Measurements from ENCODE around the gene SH3GLB2. TPM values are rescaled to one million over a fixed set of nuclear protein-coding genes. Genes with fewer than 3 reads are reported as not detected.
"Not testable (repeated sequence)": the region's sequence is repeated elsewhere in the genome, so short reads cannot be mapped to it uniquely, and the experiment has no call there.

The SH3GLB2 gene
- total and polyA plus RNA-seq, 5 donors from 2014 or later, result 18.2 to 77.8 (median 32.4) TPM

DNA sequence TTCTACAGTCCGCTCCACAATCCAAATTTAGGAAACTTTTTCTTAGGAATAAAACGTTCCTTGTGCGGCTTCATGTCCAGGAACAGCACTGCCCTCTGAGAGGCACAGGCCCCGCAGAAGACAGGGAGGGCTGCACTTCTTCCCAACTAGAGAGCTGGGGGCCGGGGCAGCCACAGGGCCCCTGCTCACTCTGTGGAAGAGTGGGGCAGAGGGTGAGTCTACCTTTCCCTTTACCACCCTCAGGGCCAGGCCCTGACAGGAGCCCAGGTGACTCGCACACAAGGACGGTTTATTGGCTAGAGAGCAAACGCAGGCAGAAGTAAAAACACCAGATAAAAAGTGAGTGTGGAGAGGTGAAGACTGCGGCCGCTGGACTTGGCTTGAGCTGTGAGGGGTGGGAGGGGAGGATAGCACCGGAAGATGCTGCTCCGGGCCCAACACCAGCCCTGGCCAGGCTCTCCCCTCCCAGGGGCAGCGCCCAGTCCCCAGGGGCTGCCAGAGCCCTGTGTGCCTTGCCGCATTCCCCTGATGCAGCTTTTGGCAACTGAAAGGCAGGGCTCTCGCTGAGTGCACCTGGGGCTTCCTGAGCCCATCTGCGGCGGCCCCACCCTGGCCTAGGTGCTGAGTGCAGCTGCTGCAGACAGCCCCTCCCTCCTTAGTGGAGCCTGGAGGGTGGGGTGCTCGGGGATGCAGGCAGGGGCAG lies 20.2 kb downstream of the SH3GLB2 start:
- Histone ChIP-seq H3K36me3 (ENCODE audit: control insufficient read depth, insufficient read depth, low read length) (peaks cover 45% of the 10 kb centered on the region), H3K4me3 (ENCODE audit: low read depth, low read length) (no peak overlapping the region), H3K9me3 (ENCODE audit: control insufficient read depth in 2 of 2, low read length in 2 of 2) (no peaks in the 10 kb centered on the region), H3K4me1 (ENCODE audit: control insufficient read depth, insufficient read depth, low read length, poor library complexity, severe bottlenecking) (no peaks in the 10 kb centered on the region), H3K27ac (ENCODE audit: insufficient read depth, low read length, poor library complexity, severe bottlenecking) (no peak overlapping the region), H3K27me3 (ENCODE audit: control insufficient read depth, insufficient read depth, low read length) (no peaks in the 10 kb centered on the region)
- no peak for DNase-seq
- Mint-ChIP-seq H3K4me3 (no peak overlapping the region), H3K27me3 (no peaks in the 10 kb centered on the region), H3K36me3 (peaks cover 18% of the 10 kb centered on the region), H3K9me3 (no peaks in the 10 kb centered on the region), H3K4me1 (peaks cover 0 to 2% (median 0%) of the 10 kb centered on the region in 4 donors), H3K27ac (no peak overlapping the region)
- ATAC-seq (ENCODE audit: low read depth in 2 of 2), result no peak

DNA sequence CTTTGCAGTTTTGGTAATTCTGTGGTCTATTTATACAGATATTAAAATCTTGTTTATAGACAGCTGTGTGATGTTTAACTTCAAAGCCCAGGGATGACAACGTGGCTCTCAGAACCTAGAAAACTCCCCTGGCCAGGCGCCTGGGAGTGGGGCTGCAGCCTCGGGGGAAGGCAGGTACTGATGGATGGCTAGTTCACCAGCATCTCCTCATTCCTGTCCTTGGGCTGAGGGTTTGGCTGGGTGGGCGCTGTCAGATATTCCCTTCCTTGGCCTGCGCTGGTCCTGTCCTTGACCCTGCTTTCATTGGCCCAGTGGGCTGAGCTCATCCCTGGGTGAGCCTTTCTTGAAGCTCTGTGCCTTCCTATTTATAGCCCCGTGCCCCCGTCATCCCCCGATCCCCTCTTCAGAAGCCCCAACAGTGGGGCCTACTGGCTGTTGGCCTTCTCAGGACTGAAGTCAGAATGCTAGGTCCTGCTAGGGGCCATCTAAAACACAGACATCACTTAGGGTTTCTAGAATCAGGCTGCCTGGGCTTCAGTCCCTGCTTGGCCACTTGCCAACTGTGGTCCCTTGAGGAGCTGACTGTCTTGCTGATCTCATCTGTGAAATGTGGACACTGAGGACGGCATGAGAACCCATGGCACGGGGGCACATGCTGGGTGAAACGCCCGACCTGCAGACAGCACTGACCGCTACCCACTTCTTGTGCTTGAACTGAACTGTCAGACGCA lies 20.9 kb downstream of the SH3GLB2 start:
- Histone ChIP-seq H3K4me3 (ENCODE audit: low read depth, low read length) (no peak overlapping the region), H3K27ac (ENCODE audit: insufficient read depth, low read length, poor library complexity, severe bottlenecking) (no peak overlapping the region), H3K9me3 (ENCODE audit: control insufficient read depth in 2 of 2, low read length in 2 of 2) (no peaks in the 10 kb centered on the region), H3K27me3 (ENCODE audit: control insufficient read depth, insufficient read depth, low read length) (no peaks in the 10 kb centered on the region), H3K4me1 (ENCODE audit: control insufficient read depth, insufficient read depth, low read length, poor library complexity, severe bottlenecking) (no peaks in the 10 kb centered on the region), H3K36me3 (ENCODE audit: control insufficient read depth, insufficient read depth, low read length) (peaks cover 46% of the 10 kb centered on the region)
- Mint-ChIP-seq H3K9me3 (no peaks in the 10 kb centered on the region), H3K36me3 (peaks cover 21% of the 10 kb centered on the region), H3K27me3 (no peaks in the 10 kb centered on the region), H3K4me1 (peaks cover 0 to 2% (median 0%) of the 10 kb centered on the region in 4 donors), H3K27ac (no peak overlapping the region), H3K4me3 (no peak overlapping the region)
- no peak for ATAC-seq (ENCODE audit: low read depth in 2 of 2)
- DNase-seq, result no peak

DNA sequence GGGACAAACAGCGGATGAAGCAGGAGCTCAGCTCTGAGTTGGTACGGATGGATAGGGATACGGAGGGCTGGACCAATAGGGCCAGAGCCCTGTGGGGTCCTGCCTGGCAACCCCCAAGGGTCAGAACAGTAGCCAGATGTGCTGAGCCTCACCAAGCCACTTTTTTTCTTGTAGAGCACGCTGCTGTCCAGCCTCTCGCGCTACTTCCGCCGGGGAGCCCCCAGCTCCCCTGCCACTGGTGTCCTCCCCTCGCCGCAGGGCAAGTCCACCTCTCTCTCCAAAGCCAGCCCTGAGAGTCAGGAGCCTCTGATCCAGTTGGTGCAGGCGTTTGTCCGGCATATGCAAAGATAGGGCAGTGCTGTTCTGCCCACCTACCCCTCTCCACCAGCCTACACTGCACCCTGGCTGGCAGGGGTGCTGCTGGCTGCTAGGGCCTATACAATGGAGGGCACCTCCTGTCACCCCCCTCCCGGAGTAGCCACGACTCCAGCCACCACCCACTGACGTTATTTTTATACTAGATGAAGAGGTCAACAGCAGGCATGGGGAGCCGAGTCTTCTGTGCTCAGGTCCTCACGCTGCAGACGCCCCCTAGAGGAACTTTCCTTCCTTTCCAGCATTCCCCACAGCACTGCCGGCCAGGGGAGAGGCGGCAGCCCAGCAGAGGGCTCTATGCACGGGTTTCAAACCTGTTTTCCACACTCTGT lies 21.6 kb downstream of the SH3GLB2 start:
- ATAC-seq (ENCODE audit: low read depth in 2 of 2) (peak; percentile 57 to 61), DNase-seq (peak in 2 of 3 donors; percentile 41 to 57)
- Histone ChIP-seq H3K27ac (ENCODE audit: insufficient read depth, low read length, poor library complexity, severe bottlenecking) (no peak overlapping the region), H3K9me3 (ENCODE audit: control insufficient read depth in 2 of 2, low read length in 2 of 2) (no peaks in the 10 kb centered on the region), H3K4me1 (ENCODE audit: control insufficient read depth, insufficient read depth, low read length, poor library complexity, severe bottlenecking) (no peaks in the 10 kb centered on the region), H3K36me3 (ENCODE audit: control insufficient read depth, insufficient read depth, low read length) (peaks cover 52% of the 10 kb centered on the region), H3K27me3 (ENCODE audit: control insufficient read depth, insufficient read depth, low read length) (no peaks in the 10 kb centered on the region), H3K4me3 (ENCODE audit: low read depth, low read length) (no peak overlapping the region)
- H3K4me1 Mint-ChIP-seq, result peaks cover 0 to 2% (median 0%) of the 10 kb centered on the region in 4 donors
- no peaks in the 10 kb centered on the region for H3K9me3 Mint-ChIP-seq
- H3K27me3 Mint-ChIP-seq, result no peaks in the 10 kb centered on the region
- H3K4me3 Mint-ChIP-seq, result no peak overlapping the region
- H3K27ac Mint-ChIP-seq, result peak overlapping the region in 1 of 3 donors; percentile 40
- peaks cover 27% of the 10 kb centered on the region for H3K36me3 Mint-ChIP-seq

DNA sequence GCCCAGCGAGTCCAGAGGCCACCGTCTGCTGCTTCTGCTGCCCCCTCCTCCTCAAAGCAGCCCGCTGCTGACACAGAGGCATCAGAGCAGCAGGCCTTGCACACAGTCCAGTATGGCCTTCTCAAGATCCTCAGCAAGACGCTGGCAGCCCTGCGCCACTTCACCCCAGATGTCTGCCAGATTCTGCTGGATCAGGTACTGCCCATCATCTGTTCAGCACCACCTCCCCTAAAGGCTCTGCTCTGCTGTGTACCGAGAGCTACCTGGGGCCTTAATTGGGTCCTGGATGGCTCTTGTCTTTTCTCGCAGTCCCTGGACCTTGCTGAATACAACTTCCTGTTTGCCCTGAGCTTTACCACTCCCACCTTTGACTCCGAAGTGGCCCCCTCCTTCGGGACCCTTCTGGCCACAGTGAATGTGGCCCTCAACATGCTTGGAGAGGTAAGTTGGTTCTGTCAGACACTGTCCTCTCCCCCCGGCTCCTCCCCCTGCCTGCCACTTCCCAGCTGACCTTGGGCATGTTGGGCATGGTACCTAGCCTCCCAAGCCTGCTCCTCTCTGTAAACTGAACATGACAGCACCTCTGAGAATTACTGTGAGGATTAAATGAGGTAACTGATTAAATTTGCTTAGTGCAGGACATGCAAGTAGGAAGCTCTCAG lies 22.7 kb downstream of the SH3GLB2 start:
- no peak overlapping the region for H3K27ac Mint-ChIP-seq
- H3K36me3 Mint-ChIP-seq, result peaks cover 34% of the 10 kb centered on the region
- H3K9me3 ChIP-seq (ENCODE audit: control insufficient read depth in 2 of 2, low read length in 2 of 2), result no peaks in the 10 kb centered on the region

DNA sequence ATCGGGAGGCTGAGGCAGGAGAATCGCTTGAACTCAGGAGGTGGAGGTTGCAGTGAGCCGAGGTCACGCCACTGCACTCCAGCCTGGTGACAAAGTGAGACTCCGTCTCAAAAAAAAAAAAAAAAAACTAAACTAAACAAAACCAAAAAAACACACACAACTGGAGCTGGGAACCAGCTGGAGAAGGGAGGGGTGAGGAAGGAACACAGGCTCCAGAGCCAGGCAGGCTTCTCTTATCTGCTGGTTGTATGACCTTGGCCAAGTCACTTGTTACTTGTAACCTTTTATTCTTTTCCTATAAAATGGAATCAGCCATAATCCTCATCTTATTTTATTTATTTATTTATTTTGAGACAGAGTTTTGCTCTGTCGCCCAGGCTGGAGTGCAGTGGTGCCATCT lies 24.0 kb downstream of the SH3GLB2 start:
- H3K4me3 Mint-ChIP-seq; H3K27me3 Mint-ChIP-seq; H3K4me3 ChIP-seq (ENCODE audit: low read depth, low read length); H3K4me1 ChIP-seq (ENCODE audit: control insufficient read depth, insufficient read depth, low read length, poor library complexity, severe bottlenecking); H3K4me1 Mint-ChIP-seq; ATAC-seq (ENCODE audit: low read depth in 2 of 2); H3K27ac Mint-ChIP-seq; DNase-seq; H3K27me3 ChIP-seq (ENCODE audit: control insufficient read depth, insufficient read depth, low read length); H3K27ac ChIP-seq (ENCODE audit: insufficient read depth, low read length, poor library complexity, severe bottlenecking); H3K9me3 ChIP-seq (ENCODE audit: control insufficient read depth in 2 of 2, low read length in 2 of 2); H3K9me3 Mint-ChIP-seq: not testable (repeated sequence)
- H3K36me3 ChIP-seq (ENCODE audit: control insufficient read depth, insufficient read depth, low read length), result peaks cover 71% of the 10 kb centered on the region
- H3K36me3 Mint-ChIP-seq, result peaks cover 42% of the 10 kb centered on the region

More for the DNA sequence above, 22.7 kb downstream of the SH3GLB2 start:
- no peak overlapping the region for H3K4me3 Mint-ChIP-seq
- Histone ChIP-seq H3K4me3 (ENCODE audit: low read depth, low read length) (no peak overlapping the region), H3K36me3 (ENCODE audit: control insufficient read depth, insufficient read depth, low read length) (peaks cover 60% of the 10 kb centered on the region), H3K27me3 (ENCODE audit: control insufficient read depth, insufficient read depth, low read length) (no peaks in the 10 kb centered on the region), H3K27ac (ENCODE audit: insufficient read depth, low read length, poor library complexity, severe bottlenecking) (no peak overlapping the region), H3K4me1 (ENCODE audit: control insufficient read depth, insufficient read depth, low read length, poor library complexity, severe bottlenecking) (no peaks in the 10 kb centered on the region)
- no peaks in the 10 kb centered on the region for H3K9me3 Mint-ChIP-seq
- peaks cover 0 to 2% (median 0%) of the 10 kb centered on the region in 4 donors for H3K4me1 Mint-ChIP-seq
- H3K27me3 Mint-ChIP-seq, result no peaks in the 10 kb centered on the region
- no peak for DNase-seq
- no peak for ATAC-seq (ENCODE audit: low read depth in 2 of 2)

DNA sequence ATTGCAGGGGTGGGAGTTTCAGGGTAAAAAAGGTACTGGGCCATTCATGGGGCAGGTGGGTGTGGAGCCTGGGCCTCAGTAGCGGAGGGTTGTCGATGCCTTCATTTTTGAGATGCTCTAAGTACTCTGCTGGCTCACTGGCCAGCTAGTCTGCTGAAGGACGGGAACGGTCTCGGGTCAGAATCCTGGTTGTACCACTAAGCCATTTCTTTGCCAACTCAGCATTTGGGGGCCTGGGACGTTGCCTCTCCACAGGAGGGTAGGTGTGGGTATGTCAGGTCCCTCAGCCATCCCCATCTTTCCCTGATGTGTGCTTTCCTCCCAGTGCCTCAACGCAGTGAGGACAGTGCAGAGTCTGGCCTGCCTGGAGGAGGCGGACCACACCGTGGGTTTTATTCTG lies 25.1 kb downstream of the SH3GLB2 start:
- Mint-ChIP-seq H3K4me3 (no peak overlapping the region), H3K9me3 (no peaks in the 10 kb centered on the region), H3K27ac (peak overlapping the region in 1 of 3 donors; percentile 10), H3K27me3 (no peaks in the 10 kb centered on the region), H3K4me1 (peaks cover 0 to 2% (median 0%) of the 10 kb centered on the region in 4 donors), H3K36me3 (peaks cover 45% of the 10 kb centered on the region)
- Histone ChIP-seq H3K9me3 (ENCODE audit: control insufficient read depth in 2 of 2, low read length in 2 of 2) (no peaks in the 10 kb centered on the region), H3K36me3 (ENCODE audit: control insufficient read depth, insufficient read depth, low read length) (peaks cover 80% of the 10 kb centered on the region), H3K4me3 (ENCODE audit: low read depth, low read length) (no peak overlapping the region), H3K27me3 (ENCODE audit: control insufficient read depth, insufficient read depth, low read length) (no peaks in the 10 kb centered on the region), H3K4me1 (ENCODE audit: control insufficient read depth, insufficient read depth, low read length, poor library complexity, severe bottlenecking) (no peaks in the 10 kb centered on the region), H3K27ac (ENCODE audit: insufficient read depth, low read length, poor library complexity, severe bottlenecking) (no peak overlapping the region)
- no peak for DNase-seq
- no peak for ATAC-seq (ENCODE audit: low read depth in 2 of 2)

DNA sequence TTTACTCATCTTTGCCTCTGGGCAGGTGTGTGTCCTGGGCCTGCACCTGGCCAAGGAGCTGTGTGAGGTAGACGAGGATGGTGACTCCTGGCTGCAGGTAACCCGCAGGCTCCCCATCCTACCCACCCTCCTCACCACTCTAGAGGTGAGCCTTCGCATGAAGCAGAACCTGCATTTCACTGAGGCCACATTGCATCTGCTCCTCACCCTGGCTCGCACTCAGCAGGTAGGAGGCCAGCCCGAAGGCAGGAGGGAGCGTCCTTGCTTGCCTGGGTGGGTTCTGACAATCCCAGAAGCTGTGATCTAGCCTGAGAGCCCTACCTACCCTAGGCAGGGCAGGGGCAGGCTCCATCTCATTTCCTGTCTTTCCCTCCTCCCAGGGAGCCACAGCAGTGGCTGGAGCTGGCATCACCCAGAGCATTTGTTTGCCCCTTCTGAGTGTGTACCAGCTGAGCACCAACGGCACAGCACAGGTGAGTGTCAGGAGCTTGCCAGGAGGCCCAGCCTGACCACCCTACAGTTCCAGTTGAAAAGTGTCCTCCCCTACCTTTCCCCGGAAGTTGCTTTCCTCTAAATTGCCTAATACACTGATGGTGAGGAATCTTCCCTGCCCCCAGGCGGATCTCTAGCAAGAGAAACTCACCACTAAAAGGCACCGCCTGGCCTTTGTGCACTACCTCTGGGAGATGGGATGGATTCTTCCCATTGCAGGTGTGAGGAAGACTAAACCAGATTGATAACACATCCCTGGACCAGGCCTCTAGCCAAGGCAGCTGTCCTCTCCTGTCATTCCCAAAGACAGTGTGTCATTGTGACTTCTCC lies 26.4 kb downstream of the SH3GLB2 start:
- Mint-ChIP-seq H3K27ac (peak overlapping the region in 1 of 3 donors; percentile 25), H3K36me3 (peaks cover 48% of the 10 kb centered on the region), H3K9me3 (no peaks in the 10 kb centered on the region), H3K4me3 (no peak overlapping the region), H3K4me1 (peaks cover 0 to 3% (median 1%) of the 10 kb centered on the region in 4 donors), H3K27me3 (no peaks in the 10 kb centered on the region)
- H3K9me3 ChIP-seq (ENCODE audit: control insufficient read depth in 2 of 2, low read length in 2 of 2), result no peaks in the 10 kb centered on the region
- ATAC-seq (ENCODE audit: low read depth in 2 of 2), result no peak
- DNase-seq, result no peak
- no peak overlapping the region for H3K27ac ChIP-seq (ENCODE audit: insufficient read depth, low read length, poor library complexity, severe bottlenecking)
- H3K4me1 ChIP-seq (ENCODE audit: control insufficient read depth, insufficient read depth, low read length, poor library complexity, severe bottlenecking), result no peaks in the 10 kb centered on the region
- H3K4me3 ChIP-seq (ENCODE audit: low read depth, low read length), result no peak overlapping the region
- H3K27me3 ChIP-seq (ENCODE audit: control insufficient read depth, insufficient read depth, low read length), result no peaks in the 10 kb centered on the region
- H3K36me3 ChIP-seq (ENCODE audit: control insufficient read depth, insufficient read depth, low read length), result peaks cover 80% of the 10 kb centered on the region
